Smooth muscle cell of trachea (primary cell): ENCODE results near the gene TBC1D3B. TPM values are rescaled to one million over a fixed set of nuclear protein-coding genes. Genes with fewer than 3 reads are reported as not detected.

Experiments used
- total RNA-seq: library from RNA; depleted of rRNA; stranded (reverse); fragments of >200 nt; gene quantifications from 2 replicates; pipeline ENCODE4 v1.2.1, GENCODE V29; 2014

The TBC1D3B gene
- total RNA-seq = 1.5 and 3.6 TPM in 2 replicates

DNA sequence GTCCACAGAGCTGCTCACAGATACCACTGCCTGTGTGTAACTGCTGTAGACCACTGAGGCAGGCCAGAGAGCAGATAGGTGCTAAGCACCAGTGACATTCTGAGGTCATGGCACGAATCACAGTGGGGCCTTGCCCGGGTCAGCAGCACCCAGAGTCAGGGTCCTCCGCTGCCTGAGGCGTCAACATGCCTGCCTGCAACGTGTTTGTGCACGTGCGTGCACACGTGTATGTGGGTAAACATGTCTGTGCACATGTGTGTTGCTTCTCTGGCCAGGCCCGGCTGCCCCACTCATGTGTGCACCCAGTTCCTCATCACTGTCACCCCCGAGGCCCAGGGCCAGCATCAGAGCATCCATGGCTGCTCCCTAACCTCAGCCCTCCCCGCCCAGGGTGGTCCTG, at the start of gene TBC1D3B:
Gene TBC1D3B, minus strand, starts transcription at position 101 of the 400 bp plus-strand sequence. CDS start 1,586 bp downstream, outside the sequence.

DNA sequence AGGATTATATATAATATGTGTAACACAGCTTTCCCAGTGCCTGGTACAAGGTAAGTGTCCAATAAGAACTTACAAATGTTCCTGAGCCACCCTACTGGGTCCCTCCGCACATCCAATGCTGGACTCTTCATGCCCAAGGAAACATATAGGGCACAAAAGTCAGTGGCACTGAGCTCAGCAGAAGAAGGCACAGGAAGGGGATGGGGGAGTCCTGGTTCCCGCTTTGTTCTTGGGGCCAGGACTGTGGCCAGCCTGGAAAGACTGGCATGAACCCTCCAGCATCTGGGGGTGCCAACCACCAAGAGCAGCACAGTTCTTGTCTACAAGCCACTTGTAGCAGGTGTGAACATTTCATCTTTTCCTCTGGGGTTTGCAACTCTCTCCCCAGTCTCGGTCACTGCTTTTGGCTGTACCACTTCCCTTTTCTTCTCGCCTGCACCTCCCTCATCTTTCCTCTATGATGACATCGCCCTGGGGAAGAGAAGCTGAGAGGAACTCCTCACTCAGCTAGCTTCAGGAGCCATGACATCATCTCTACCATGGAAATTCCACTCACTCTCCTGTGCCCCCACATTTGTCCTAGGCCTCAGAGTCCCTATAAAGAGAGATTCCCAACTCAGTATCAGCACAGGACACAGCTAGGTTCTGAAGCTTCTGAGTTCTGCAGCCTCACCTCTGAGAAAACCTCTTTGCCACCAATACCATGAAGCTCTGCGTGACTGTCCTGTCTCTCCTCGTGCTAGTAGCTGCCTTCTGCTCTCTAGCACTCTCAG, 34.2 kb upstream of the TBC1D3B start, which contains the start of gene CCL4L2:
Gene CCL4L2, plus strand, starts transcription at position 625 of the 773 bp plus-strand sequence.

Other genes with a start within 250 kb of the TBC1D3B start
- gene RDM1, start 245.9 kb downstream of the TBC1D3B start, total RNA-seq = 0.66 and 0.87 TPM in 2 replicates
- not detected in 2 replicates for gene LYZL6, start 232.9 kb downstream of the TBC1D3B start, total RNA-seq
- not detected in 2 replicates for gene CCL16, start 195.1 kb downstream of the TBC1D3B start, total RNA-seq
- under 0.01 TPM in 1 of 2 replicates, not detected in the other for gene CCL14, start 189.9 kb downstream of the TBC1D3B start, total RNA-seq
- gene CCL15, start 175.1 kb downstream of the TBC1D3B start, total RNA-seq = not detected in 2 replicates
- not detected in 2 replicates for gene CCL23, start 158.7 kb downstream of the TBC1D3B start, total RNA-seq
- gene CCL18, start 112.4 kb downstream of the TBC1D3B start, total RNA-seq = not detected in 2 replicates
- gene CCL3, start 86.5 kb downstream of the TBC1D3B start, total RNA-seq = not detected in 2 replicates
- not detected in 2 replicates for gene CCL4, start 72.8 kb downstream of the TBC1D3B start, total RNA-seq
- not detected in 2 replicates for gene CCL3L1, start 20.1 kb upstream of the TBC1D3B start, total RNA-seq
- gene CCL4L2, start 34.4 kb upstream of the TBC1D3B start, total RNA-seq = not detected in 2 replicates
- gene TBC1D3I, start 87.9 kb upstream of the TBC1D3B start, total RNA-seq = not detected in 2 replicates
- gene TBC1D3G, start 147.2 kb upstream of the TBC1D3B start, total RNA-seq = not detected in 2 replicates
- gene TBC1D3H, start 211.8 kb upstream of the TBC1D3B start, total RNA-seq = not detected in 2 replicates